HCT116 (cell line): ENCODE data around the gene IDH3G. TPM values are rescaled to one million over a fixed set of nuclear protein-coding genes. Genes with fewer than 3 reads are reported as not detected.

Source experiments
- ATAC-seq: fragments of 200-7000 bp; cut with Tn5 transposase; 2 replicates; pipeline ENCODE4 v1.9.1; 2020; ENCODE audit warnings: mild to moderate bottlenecking, moderate library complexity
- BruUV-seq: library from RNA; stranded (reverse); fragments of 400-500 nt; replicated peaks from 2 replicates; lab custom pipeline; 2021; lab: Mats Ljungman, UMichigan
- CTCF ChIA-PET: fragments of 300-600 bp; sonication (Branson Sonifier 250); formaldehyde crosslinking; loops from one replicate; lab custom pipeline; 2021; ENCODE audit warnings: antibody characterized with exemption; lab: Charles Lee
- POLR2A ChIA-PET: fragments of 300-600, 350-600 bp; sonication (Branson Sonifier 250); formaldehyde crosslinking; loops from one replicate; lab custom pipeline; 2021; ENCODE audit warnings: antibody characterized with exemption; lab: Charles Lee
- RAD21 ChIA-PET, 2 experiments: fragments of 300-600 bp; sonication (Branson Sonifier 250); formaldehyde crosslinking; loops; one replicate each; lab custom pipeline; 2023; ENCODE audit warnings: low total read pairs in 2 of 2; ENCODE audit not compliant: uncharacterized antibody in 2 of 2, unreplicated experiment in 2 of 2, low non-redundant PET in 1 of 2; lab: Charles Lee
- DNase-seq: peaks from one replicate; pipeline ENCODE4 v3.0.0-alpha.2; 2010; ENCODE audit warnings: low read depth, low spot score
- H2AFZ ChIP-seq: fragments of 200-600 bp; shearing (Covaris generic), sonication (generic); 2 replicates; pipeline ENCODE4 v1.6.1; 2017; ENCODE audit warnings: low read depth, mixed run types, mixed read lengths, antibody characterized with exemption, low read length; ENCODE audit not compliant: poor library complexity, severe bottlenecking
- H3K27ac ChIP-seq: 2 replicates; pipeline ENCODE4 v1.5.1; 2012; ENCODE audit warnings: low read depth, low read length
- H3K27me3 ChIP-seq: fragments of 200-600 bp; sonication (generic); 2 replicates; pipeline ENCODE4 v1.6.1; 2016; ENCODE audit warnings: mixed run types, low read length, mixed read lengths; ENCODE audit not compliant: insufficient read depth
- H3K36me3 ChIP-seq, 2 experiments: fragments of 200-500 bp in 1 of 2; fragments of 200-600 bp in 1 of 2; sonication (Bioruptor generic) in 1 of 2; sonication (generic) in 1 of 2; 2 replicates each; pipeline versions ENCODE4 v1.5.1 to v1.6.1; 2014 to 2016; ENCODE audit warnings: low read length in 2 of 2, inconsistent platforms in 1 of 2, mixed read lengths in 1 of 2, mixed run types in 1 of 2; ENCODE audit not compliant: insufficient read depth in 2 of 2, control insufficient read depth in 1 of 2
- H3K4me1 ChIP-seq, 2 experiments: fragments of 200-600 bp in 1 of 2; sonication (generic) in 1 of 2; 2 replicates each; pipeline versions ENCODE4 v1.5.1 to v1.6.1; 2012 to 2017; ENCODE audit warnings: low read length in 2 of 2, inconsistent platforms in 1 of 2, mild to moderate bottlenecking in 1 of 2, mixed read lengths in 1 of 2, mixed run types in 1 of 2, moderate library complexity in 1 of 2; ENCODE audit not compliant: insufficient read depth in 2 of 2, control insufficient read depth in 1 of 2
- H3K4me2 ChIP-seq: fragments of 200-600 bp; sonication (generic); 2 replicates; pipeline ENCODE4 v1.6.1; 2017; ENCODE audit warnings: mixed run types, low read length, mixed read lengths
- H3K4me3 ChIP-seq, 2 experiments: fragments of 200-600 bp in 1 of 2; sonication (generic) in 1 of 2; replicated peaks in 1 of 2; 2 replicates each; pipeline ENCODE4 v1.5.1; 2011 to 2016; ENCODE audit warnings: low read length in 2 of 2, control low read depth in 1 of 2, low read depth in 1 of 2, mild to moderate bottlenecking in 1 of 2, mixed read lengths in 1 of 2, mixed run types in 1 of 2
- H3K79me2 ChIP-seq: fragments of 200-600 bp; sonication (generic); 2 replicates; pipeline ENCODE4 v1.6.1; 2017; ENCODE audit warnings: mild to moderate bottlenecking, mixed run types, low read length, moderate library complexity, mixed read lengths; ENCODE audit not compliant: insufficient read depth
- H3K9ac ChIP-seq: fragments of 200-600 bp; sonication (generic); 2 replicates; pipeline ENCODE4 v1.6.1; 2016; ENCODE audit warnings: low read length, mixed read lengths
- H3K9me2 ChIP-seq: fragments of 200-600 bp; sonication (generic), shearing (Covaris generic); 2 replicates; pipeline ENCODE4 v1.6.1; 2017; ENCODE audit warnings: mixed run types, mild to moderate bottlenecking, moderate library complexity; ENCODE audit not compliant: insufficient read depth
- H3K9me3 ChIP-seq, 2 experiments: fragments of 200-500 bp in 1 of 2; fragments of 200-600 bp in 1 of 2; sonication (Bioruptor generic) in 1 of 2; sonication (generic) in 1 of 2; 2 replicates each; pipeline ENCODE4 v1.6.1; 2014 to 2017; ENCODE audit warnings: low read length in 2 of 2, mixed read lengths in 2 of 2, inconsistent platforms in 1 of 2, low read depth in 1 of 2, mild to moderate bottlenecking in 1 of 2, mixed run types in 1 of 2, moderate library complexity in 1 of 2; ENCODE audit not compliant: control insufficient read depth in 1 of 2, insufficient read depth in 1 of 2
- H4K20me1 ChIP-seq: fragments of 200-600 bp; sonication (generic), shearing (Covaris generic); 2 replicates; pipeline ENCODE4 v1.6.1; 2017; ENCODE audit warnings: mixed run types, mild to moderate bottlenecking, moderate library complexity; ENCODE audit not compliant: insufficient read depth
- CBX3 ChIP-seq: IDR thresholded peaks from 2 replicates; pipeline ENCODE4 v1.6.1; 2012; ENCODE audit warnings: low read depth
- CEBPB ChIP-seq: IDR thresholded peaks from 2 replicates; pipeline ENCODE4 v1.6.1; 2012; ENCODE audit warnings: low read depth
- EGR1 ChIP-seq: IDR thresholded peaks from 2 replicates; pipeline ENCODE4 v1.6.1; 2012; ENCODE audit warnings: low read depth
- ELF1 ChIP-seq: IDR thresholded peaks from 2 replicates; pipeline ENCODE4 v1.6.1; 2012; ENCODE audit warnings: low read depth, borderline replicate concordance
- FOSL1 ChIP-seq: IDR thresholded peaks from 2 replicates; pipeline ENCODE4 v1.6.1; 2012; ENCODE audit warnings: low read depth
- SIN3A ChIP-seq: IDR thresholded peaks from 2 replicates; pipeline ENCODE4 v1.6.1; 2012; ENCODE audit warnings: low read depth
- SP1 ChIP-seq: IDR thresholded peaks from 2 replicates; pipeline ENCODE4 v1.6.1; 2012; ENCODE audit warnings: low read depth
- YY1 ChIP-seq: IDR thresholded peaks from 2 replicates; pipeline ENCODE4 v1.6.1; 2011; ENCODE audit warnings: low read length, low read depth, moderate library complexity, mild to moderate bottlenecking; ENCODE audit not compliant: insufficient replicate concordance; ENCODE audit errors: extremely low read depth
- ZFX ChIP-seq: fragments of 450-650 bp; IDR thresholded peaks from 2 replicates; pipeline ENCODE4 v1.6.1; 2017
- intact Hi-C: fragments of 100-400 bp; cut with micrococcal nuclease; formaldehyde crosslinking; loops from 2 replicates; pipeline ENCODE4 v1.10.0; 2022
- total RNA-seq: library from RNA; stranded (reverse); gene quantifications from one replicate; pipeline ENCODE4 v1.2.1, GENCODE V29; 2021; ENCODE audit not compliant: unreplicated experiment
- TF ChIP-seq, protein P1 (sequence below): IDR thresholded peaks from 2 replicates; pipeline ENCODE4 v1.6.1; 2012
- TF ChIP-seq, protein P2 (sequence below): IDR thresholded peaks from 2 replicates; pipeline ENCODE4 v1.6.1; 2011; ENCODE audit warnings: mild to moderate bottlenecking, low read length, moderate library complexity; ENCODE audit not compliant: insufficient replicate concordance; ENCODE audit errors: extremely low read depth
- TF ChIP-seq, protein P3 (sequence below): IDR thresholded peaks from 2 replicates; pipeline ENCODE4 v1.6.1; 2012

IDH3G gene
- total RNA-seq, 1 experiment from 2014 or later = 49.7 TPM

DNA sequence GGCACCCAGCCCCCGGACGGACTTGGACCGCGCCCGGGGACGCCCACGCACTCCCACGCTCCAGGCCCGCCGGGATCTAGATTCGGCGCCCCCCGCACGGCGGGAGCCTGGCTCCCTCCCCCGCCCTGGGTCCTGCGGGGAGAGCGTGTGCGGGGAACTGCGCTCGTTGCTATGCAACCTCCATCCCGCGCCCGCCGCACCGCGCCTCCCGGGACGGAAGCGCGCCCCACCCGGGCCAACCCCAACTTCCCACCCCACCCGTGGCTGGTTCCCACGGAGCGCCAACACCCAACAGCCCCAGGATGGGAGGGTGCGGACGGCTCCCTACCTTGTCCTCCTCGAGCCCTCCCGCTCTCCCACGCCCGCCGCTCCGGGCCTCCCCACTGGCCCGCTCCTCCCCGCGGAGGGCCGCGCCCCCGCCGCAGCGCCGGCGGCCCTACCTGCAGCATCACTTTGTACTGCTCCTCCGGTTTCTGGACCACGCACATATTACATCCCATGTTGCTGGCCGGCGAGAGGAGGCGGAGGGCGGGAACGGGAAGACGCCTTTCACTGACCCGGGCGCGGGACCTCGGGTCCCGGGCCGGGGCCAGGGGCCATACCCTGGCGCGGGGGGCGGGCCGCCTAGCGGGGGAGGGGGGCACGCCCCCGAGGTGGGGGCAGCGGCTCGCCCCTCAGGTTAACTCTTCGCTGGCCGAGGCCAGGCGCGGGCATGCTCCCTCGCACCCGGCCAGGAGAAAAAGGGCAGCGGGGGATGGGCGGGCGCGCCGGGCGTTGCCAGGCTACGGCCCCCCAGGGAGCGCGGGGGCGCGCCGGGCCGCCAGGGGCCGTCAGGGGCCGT is 35.8 kb upstream of the IDH3G start, which contains the start of gene PDZD4:
PDZD4 (minus strand) TSS at position 746 of the 841 bp plus-strand sequence; CDS start at position 500, 246 bp downstream.
- Histone ChIP-seq H2AFZ (no peak within 1 kb of the TSS), H3K9ac (no peak within 1 kb of the TSS), H3K4me1 (peaks cover 0 to 13% of the 10 kb centered on the region in 2 experiments; a peak in 2 of 4 replicates), H3K27ac (no peak within 1 kb of the TSS), H3K36me3 (no peaks in the 10 kb centered on the region), H3K27me3 (no peaks in the 10 kb centered on the region), H3K9me2 (no peaks in the 10 kb centered on the region), H3K79me2 (no peaks in the 10 kb centered on the region), H3K4me3 (no peak within 1 kb of the TSS), H3K4me2 (peak within 1 kb of the TSS; percentile 63), H3K9me3 (no peaks in the 10 kb centered on the region), H4K20me1 (no peaks in the 10 kb centered on the region)
- intact Hi-C loops = no loop called here
- RAD21 ChIA-PET = no interaction called here
- ATAC-seq (no peak), DNase-seq (no peak)
- CTCF ChIA-PET = no interaction called here
- POLR2A ChIA-PET = no interaction called here
- no TSS peak for BruUV-seq
- TF ChIP-seq, protein P1, sequence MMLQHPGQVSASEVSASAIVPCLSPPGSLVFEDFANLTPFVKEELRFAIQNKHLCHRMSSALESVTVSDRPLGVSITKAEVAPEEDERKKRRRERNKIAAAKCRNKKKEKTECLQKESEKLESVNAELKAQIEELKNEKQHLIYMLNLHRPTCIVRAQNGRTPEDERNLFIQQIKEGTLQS = no peak
- TF ChIP-seq YY1 (no peak), SP1 (no peak), FOSL1 (no peak), ELF1 (no peak)

GRCh38 chrX:153829549-153829798 is 35.3 kb upstream of the IDH3G start:
- H3K4me2 ChIP-seq = peak overlapping the region; percentile 63

More at GRCh38 chrX:153829549-153829798, 35.3 kb upstream of the IDH3G start:
- Histone ChIP-seq H3K27ac (no peak overlapping the region), H3K9me3 (no peaks in the 10 kb centered on the region), H2AFZ (no peak overlapping the region), H3K9me2 (no peaks in the 10 kb centered on the region), H4K20me1 (no peaks in the 10 kb centered on the region), H3K9ac (no peak overlapping the region), H3K4me3 (no peak overlapping the region), H3K27me3 (no peaks in the 10 kb centered on the region), H3K4me1 (peaks cover 0 to 13% of the 10 kb centered on the region in 2 experiments; a peak in 2 of 4 replicates), H3K36me3 (no peaks in the 10 kb centered on the region), H3K79me2 (no peaks in the 10 kb centered on the region)
- BruUV-seq = no TSS peak
- ChIA-PET POLR2A (no interaction called here), CTCF (no interaction called here), RAD21 (no interaction called here)
- peak; percentile 18; the same call in 1 of the 2 replicates for ATAC-seq
- no peak for DNase-seq
- intact Hi-C loops = no loop called here
- no peak for TF ChIP-seq ZFX
- no peak for TF ChIP-seq SIN3A
- TF ChIP-seq, protein P1 = no peak
- TF ChIP-seq CBX3 = no peak
- TF ChIP-seq EGR1 = no peak
- TF ChIP-seq, protein P2, sequence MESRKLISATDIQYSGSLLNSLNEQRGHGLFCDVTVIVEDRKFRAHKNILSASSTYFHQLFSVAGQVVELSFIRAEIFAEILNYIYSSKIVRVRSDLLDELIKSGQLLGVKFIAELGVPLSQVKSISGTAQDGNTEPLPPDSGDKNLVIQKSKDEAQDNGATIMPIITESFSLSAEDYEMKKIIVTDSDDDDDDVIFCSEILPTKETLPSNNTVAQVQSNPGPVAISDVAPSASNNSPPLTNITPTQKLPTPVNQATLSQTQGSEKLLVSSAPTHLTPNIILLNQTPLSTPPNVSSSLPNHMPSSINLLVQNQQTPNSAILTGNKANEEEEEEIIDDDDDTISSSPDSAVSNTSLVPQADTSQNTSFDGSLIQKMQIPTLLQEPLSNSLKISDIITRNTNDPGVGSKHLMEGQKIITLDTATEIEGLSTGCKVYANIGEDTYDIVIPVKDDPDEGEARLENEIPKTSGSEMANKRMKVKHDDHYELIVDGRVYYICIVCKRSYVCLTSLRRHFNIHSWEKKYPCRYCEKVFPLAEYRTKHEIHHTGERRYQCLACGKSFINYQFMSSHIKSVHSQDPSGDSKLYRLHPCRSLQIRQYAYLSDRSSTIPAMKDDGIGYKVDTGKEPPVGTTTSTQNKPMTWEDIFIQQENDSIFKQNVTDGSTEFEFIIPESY = no peak
- TF ChIP-seq, protein P3, sequence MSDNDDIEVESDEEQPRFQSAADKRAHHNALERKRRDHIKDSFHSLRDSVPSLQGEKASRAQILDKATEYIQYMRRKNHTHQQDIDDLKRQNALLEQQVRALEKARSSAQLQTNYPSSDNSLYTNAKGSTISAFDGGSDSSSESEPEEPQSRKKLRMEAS = no peak
- no peak for TF ChIP-seq YY1
- no peak for TF ChIP-seq CEBPB
- TF ChIP-seq ELF1 = no peak
